Measurements from ENCODE around the gene LYRM4. TPM values are rescaled to one million over a fixed set of nuclear protein-coding genes. Genes with fewer than 3 reads are reported as not detected.
A peak's percentile ranks its signal among the peaks of the same experiment; 100 is the strongest.

The LYRM4 gene
- total RNA-seq, 1 experiment from 2014 or later, result 76.9 TPM

GRCh38 chr6:5143634-5144311, 117.0 kb downstream of the LYRM4 start:
- in situ Hi-C loops (cut with HindIII; ENCODE audit: low pct_unique_long_range_greater_than_20kb, low sequenced_read_pairs), result no loop called here
- peak; percentile 89 for DNase-seq (ENCODE audit: low read depth, low spot score)

DNA sequence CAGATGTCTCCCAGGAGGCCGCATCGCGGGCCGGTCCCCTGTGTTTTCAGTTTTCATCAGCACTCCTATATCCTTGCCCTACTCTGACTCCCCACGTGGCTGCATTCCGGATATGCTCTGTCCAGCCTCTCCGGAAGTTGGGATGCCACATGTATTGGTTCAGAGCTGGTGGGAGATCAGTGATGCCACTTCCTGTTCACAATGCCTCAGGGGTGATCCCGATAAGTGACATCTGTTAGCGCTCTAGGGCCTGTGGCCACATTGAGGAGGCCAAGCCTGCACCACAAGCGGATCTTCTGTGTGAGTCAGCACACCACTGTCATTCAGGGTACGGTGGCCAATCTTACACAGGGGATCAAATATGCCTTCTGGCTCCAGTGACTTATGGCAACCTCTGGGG, 117.8 kb downstream of the LYRM4 start:
- in situ Hi-C loops (cut with HindIII; ENCODE audit: low pct_unique_long_range_greater_than_20kb, low sequenced_read_pairs), result no loop called here
- DNase-seq (ENCODE audit: low read depth, low spot score), result no peak

GRCh38 chr6:5142131-5142530, 118.6 kb downstream of the LYRM4 start:
- in situ Hi-C loops (cut with HindIII; ENCODE audit: low pct_unique_long_range_greater_than_20kb, low sequenced_read_pairs), result no loop called here

GRCh38 chr6:5141046-5141445, 119.7 kb downstream of the LYRM4 start:
- in situ Hi-C loops (cut with HindIII; ENCODE audit: low pct_unique_long_range_greater_than_20kb, low sequenced_read_pairs), result no loop called here

More at GRCh38 chr6:5142131-5142530, 118.6 kb downstream of the LYRM4 start:
- no peak for DNase-seq (ENCODE audit: low read depth, low spot score)

GRCh38 chr6:5139828-5140771, 120.7 kb downstream of the LYRM4 start:
- no peak for DNase-seq (ENCODE audit: low read depth, low spot score)
- in situ Hi-C loops (cut with HindIII; ENCODE audit: low pct_unique_long_range_greater_than_20kb, low sequenced_read_pairs), result no loop called here

More at GRCh38 chr6:5141046-5141445, 119.7 kb downstream of the LYRM4 start:
- DNase-seq (ENCODE audit: low read depth, low spot score), result no peak

- in situ Hi-C loops (cut with HindIII; ENCODE audit: low pct_unique_long_range_greater_than_20kb, low sequenced_read_pairs), result no loop called here
- DNase-seq (ENCODE audit: low read depth, low spot score), result no peak
Observed at GRCh38 chr6:5138995-5139827, 121.5 kb downstream of the LYRM4 start.

DNA sequence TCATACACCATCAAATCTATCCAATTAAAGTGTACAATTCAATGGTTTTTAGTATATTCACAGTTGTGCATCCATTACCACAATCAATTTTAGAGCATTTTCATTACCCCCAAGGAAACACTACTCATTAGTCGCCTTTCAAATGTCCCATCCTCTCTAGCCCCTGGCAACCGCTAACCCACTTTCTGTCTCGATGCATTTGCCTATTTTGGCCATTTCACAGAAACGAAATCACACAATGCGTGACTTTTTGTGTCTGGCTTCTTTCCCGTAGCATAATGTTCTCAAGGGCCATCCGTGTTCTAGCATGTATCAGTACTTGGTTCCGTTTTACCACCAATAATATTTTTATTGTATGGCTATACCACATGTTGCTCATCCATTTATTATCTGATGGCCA, 123.9 kb downstream of the LYRM4 start:
- DNase-seq (ENCODE audit: low read depth, low spot score), result no peak
- in situ Hi-C loops (cut with HindIII; ENCODE audit: low pct_unique_long_range_greater_than_20kb, low sequenced_read_pairs), result no loop called here

GRCh38 chr6:5135788-5136376, 124.9 kb downstream of the LYRM4 start:
- DNase-seq (ENCODE audit: low read depth, low spot score), result peak; percentile 86
- in situ Hi-C loops (cut with HindIII; ENCODE audit: low pct_unique_long_range_greater_than_20kb, low sequenced_read_pairs), result no loop called here

- no peak for DNase-seq (ENCODE audit: low read depth, low spot score)
- in situ Hi-C loops (cut with HindIII; ENCODE audit: low pct_unique_long_range_greater_than_20kb, low sequenced_read_pairs), result no loop called here
Observed at GRCh38 chr6:5133943-5134342, 126.8 kb downstream of the LYRM4 start.

- DNase-seq (ENCODE audit: low read depth, low spot score), result no peak
- in situ Hi-C loops (cut with HindIII; ENCODE audit: low pct_unique_long_range_greater_than_20kb, low sequenced_read_pairs), result no loop called here
Observed at GRCh38 chr6:5132731-5133130, 128.0 kb downstream of the LYRM4 start.

DNA sequence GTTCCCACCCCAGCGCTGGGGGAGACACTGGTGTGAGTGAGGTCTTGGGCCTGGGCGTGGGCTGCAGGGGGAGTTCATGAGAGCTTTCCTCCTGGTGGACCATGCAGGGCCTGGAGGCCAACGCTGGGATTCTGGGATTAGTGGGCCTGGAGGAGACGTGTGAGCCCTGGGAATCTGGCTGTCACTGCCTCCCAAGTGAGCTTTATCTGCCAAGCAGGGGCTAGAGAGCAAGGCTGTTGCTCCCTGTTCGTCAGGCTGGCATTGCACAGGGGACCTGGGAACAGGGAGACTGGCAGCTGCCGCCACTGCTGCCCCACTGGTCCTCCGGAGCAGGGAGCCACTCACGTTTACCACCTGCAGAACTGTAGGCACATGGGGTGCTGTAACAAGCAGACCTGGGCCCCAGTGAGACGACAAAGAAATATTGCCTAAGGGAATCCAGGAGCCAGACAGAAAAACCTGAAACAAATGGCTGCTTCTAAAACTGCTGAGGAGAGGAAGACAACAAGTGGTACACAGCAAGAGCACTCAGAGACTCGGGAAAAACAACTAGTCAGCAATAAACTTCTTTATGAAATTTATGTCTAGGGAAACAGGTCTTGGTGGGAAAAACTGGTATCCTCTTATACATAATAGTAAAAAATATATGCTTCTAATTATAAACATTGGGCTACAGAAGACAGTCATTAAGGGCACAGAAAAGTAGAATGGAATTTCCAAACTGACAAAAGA, 130.4 kb downstream of the LYRM4 start:
- no peak for DNase-seq (ENCODE audit: low read depth, low spot score)
- in situ Hi-C loops (cut with HindIII; ENCODE audit: low pct_unique_long_range_greater_than_20kb, low sequenced_read_pairs), result no loop called here

DNA sequence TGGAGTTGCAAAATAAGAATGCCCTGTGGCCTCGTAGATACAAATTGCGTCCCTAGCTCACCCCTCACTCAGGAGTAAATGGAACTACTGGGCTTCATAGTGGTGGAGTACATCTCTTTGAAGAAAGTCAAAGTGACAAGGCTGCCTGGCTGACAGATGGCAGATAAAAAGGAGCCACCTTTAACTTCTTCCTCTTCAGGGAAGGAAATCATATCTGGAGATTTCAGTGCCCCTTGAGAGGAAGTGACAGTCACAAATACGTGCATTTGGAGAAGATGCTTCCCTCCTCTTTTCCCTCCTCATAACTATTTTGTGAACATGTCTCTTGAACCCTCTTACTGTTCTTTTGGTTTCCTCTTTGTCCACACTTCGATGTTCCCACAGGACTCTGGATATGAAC, 132.4 kb downstream of the LYRM4 start:
- in situ Hi-C loops (cut with HindIII; ENCODE audit: low pct_unique_long_range_greater_than_20kb, low sequenced_read_pairs), result no loop called here
- no peak for DNase-seq (ENCODE audit: low read depth, low spot score)

DNA sequence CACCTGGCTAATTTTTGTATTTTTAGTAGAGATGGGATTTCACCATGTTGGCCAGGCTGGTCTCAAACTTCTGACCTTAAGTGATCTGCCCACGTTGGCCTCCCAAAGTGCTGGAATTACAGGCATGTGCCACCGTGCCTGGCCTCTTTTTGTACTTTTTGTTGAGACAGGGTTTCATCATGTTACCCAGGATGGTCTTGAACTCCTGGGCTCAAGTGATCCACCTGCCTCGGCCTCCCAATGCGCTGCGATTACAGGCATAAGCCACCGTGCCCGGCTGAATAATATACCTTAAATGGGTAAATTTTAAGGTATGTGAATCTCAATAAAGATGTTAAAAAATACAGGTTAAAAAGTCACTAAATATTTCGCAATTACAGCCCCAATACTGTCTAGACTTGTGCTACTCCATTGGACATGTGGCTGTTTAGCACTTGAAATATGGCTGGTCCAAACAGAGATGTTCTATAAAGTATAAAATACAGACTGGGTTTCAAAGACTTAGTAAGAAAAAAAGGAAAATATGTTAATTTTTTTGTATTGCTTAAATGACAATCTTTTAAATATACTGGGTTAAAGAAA, 133.6 kb downstream of the LYRM4 start:
- no peak for DNase-seq (ENCODE audit: low read depth, low spot score)
- in situ Hi-C loops (cut with HindIII; ENCODE audit: low pct_unique_long_range_greater_than_20kb, low sequenced_read_pairs), result no loop called here

DNA sequence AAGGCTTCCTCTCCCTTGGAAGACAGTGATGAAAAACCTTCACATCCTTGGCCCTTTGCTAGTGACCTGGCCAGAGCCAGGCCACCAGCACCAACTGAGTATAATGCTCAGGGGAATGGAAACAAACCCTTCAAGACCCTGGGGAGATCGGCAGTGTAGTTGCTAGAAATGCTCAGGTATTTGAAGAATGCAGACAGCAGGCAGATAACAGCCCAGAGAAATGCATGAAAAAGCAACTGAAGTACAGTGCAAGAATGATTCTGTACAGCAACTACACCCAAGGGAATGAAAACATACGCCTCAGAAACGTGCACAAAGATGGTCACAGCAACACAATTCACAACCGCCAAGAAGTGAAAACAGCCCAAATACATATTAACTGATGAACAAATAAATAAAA, 134.5 kb downstream of the LYRM4 start:
- in situ Hi-C loops (cut with HindIII; ENCODE audit: low pct_unique_long_range_greater_than_20kb, low sequenced_read_pairs), result no loop called here
- no peak for DNase-seq (ENCODE audit: low read depth, low spot score)

DNA sequence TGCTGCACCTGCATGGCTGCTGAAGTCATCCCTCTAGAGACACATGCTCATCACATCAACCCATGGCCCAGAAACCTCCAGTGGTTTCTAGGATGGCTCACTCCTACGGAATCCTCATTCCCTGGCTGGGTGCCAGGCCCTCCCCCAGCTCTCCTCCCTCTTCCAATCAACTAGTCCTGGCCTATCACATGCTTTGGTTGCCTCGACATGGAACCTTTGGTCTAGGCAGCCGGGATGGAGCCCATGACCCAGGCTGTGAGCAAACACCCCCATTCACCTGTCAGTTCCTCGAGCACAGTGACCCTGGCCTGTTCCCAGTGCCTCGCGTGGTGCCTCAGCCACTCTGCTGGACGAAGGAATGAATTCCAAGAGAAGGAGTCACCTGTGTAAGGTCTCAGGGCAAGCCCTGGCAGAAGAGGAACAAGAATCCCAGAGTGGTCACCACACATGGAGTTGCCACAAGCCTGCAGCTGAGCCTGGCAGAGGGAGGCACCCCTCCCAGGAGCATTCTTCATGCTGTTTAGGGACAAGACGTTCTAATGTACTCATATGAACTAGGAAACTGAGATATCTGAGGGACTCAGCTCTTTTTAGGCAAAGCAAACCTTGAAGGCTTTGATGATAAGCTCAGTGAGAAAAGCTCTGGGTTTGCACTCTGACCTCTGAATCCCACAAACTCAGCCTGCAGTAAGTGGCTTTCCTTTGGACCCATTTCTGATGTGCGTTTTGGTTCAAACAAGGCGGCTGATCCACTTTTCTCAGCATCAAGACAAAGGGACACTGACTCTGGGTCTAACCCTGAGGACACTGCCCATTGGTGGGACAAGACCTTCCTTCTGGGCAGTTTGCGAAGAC, 135.4 kb downstream of the LYRM4 start:
- in situ Hi-C loops (cut with HindIII; ENCODE audit: low pct_unique_long_range_greater_than_20kb, low sequenced_read_pairs), result no loop called here
- no peak for DNase-seq (ENCODE audit: low read depth, low spot score)

GRCh38 chr6:5124526-5124925, 136.2 kb downstream of the LYRM4 start:
- in situ Hi-C loops (cut with HindIII; ENCODE audit: low pct_unique_long_range_greater_than_20kb, low sequenced_read_pairs), result no loop called here
- no peak for DNase-seq (ENCODE audit: low read depth, low spot score)
